ENCODE measurements around the gene SGMS1.

- TF ChIP-seq RFX5 (IDR thresholded peaks at IDR 0.05; ENCODE audit: low read length) = no peak
- TF ChIP-seq YY1 (IDR thresholded peaks at IDR 0.05; ENCODE audit: low read depth) = no peak
- TF ChIP-seq CTCF (IDR thresholded peaks at IDR 0.05) = no peak
- no peak for TF ChIP-seq SMC3 (IDR thresholded peaks at IDR 0.05; ENCODE audit: low read depth, low read length)
- TF ChIP-seq CHD2 (IDR thresholded peaks at IDR 0.05; ENCODE audit: low read length, partially characterized antibody) = no peak
- no peak for TF ChIP-seq REST (IDR thresholded peaks at IDR 0.05; ENCODE audit: low read depth, low read length)
- TF ChIP-seq FOXM1 (IDR thresholded peaks at IDR 0.05; ENCODE audit: low read depth) = no peak
- TF ChIP-seq POLR2AphosphoS5 (IDR thresholded peaks at IDR 0.05; ENCODE audit: low read depth, low read length) = no peak
- no peak for TF ChIP-seq MAX (IDR thresholded peaks at IDR 0.05; ENCODE audit: low read depth)
- no peak for TF ChIP-seq RAD21 (IDR thresholded peaks at IDR 0.05; ENCODE audit: low read length)
- TF ChIP-seq PBX3 (IDR thresholded peaks at IDR 0.05) = no peak
- no peak for TF ChIP-seq RCOR1 (IDR thresholded peaks at IDR 0.05; ENCODE audit: low read length)
- no peak for TF ChIP-seq NFIC (IDR thresholded peaks at IDR 0.05; ENCODE audit: borderline replicate concordance)
- TF ChIP-seq NRF1 (IDR thresholded peaks at IDR 0.05; ENCODE audit: low read depth, low read length) = no peak
Observed at GRCh38 chr10:50469288-50469687, 154.5 kb downstream of the SGMS1 start.
